K562 (cell line): Measurements from ENCODE around the gene ABR. TPM values are rescaled to one million over a fixed set of nuclear protein-coding genes. Genes with fewer than 3 reads are reported as not detected.

ENCODE experiments used
- ASH1L ChIP-seq: fragments of 450-650 bp; IDR thresholded peaks from 2 replicates; pipeline ENCODE4 v1.6.1; 2018; ENCODE audit warnings: borderline replicate concordance, mild to moderate bottlenecking, low read depth; ENCODE audit not compliant: partially characterized antibody
- CTCF ChIP-seq, 3 experiments: IDR thresholded peaks in 2 of 3; conservative IDR thresholded peaks in 1 of 3; 2 replicates each; pipeline ENCODE4 v1.5.1; 2011 to 2012; ENCODE audit warnings: low read length in 3 of 3, mild to moderate bottlenecking in 3 of 3, control low read depth in 2 of 3, improper control_type of control experiment in 1 of 3, inconsistent platforms in 1 of 3, low read depth in 1 of 3, mixed read lengths in 1 of 3, moderate library complexity in 1 of 3; ENCODE audit not compliant: insufficient read depth in 2 of 3
- GABPA ChIP-seq: fragments of 200-800 bp; sonication (Bioruptor generic); conservative IDR thresholded peaks from 2 replicates; pipeline ENCODE4 v1.6.1; 2016; ENCODE audit warnings: low read depth, missing genetic modification characterization, missing compliant biosample characterization
- HNRNPL ChIP-seq: fragments of 200-400 bp; formaldehyde crosslinking; IDR thresholded peaks from 2 replicates; pipeline ENCODE4 v1.6.1; 2017; ENCODE audit warnings: low read depth, mild to moderate bottlenecking, low read length
- KAT2B ChIP-seq: IDR thresholded peaks from one replicate; pipeline ENCODE4 v1.6.1; 2012; ENCODE audit warnings: low read depth, mild to moderate bottlenecking, control low read depth, inconsistent platforms, low read length, moderate library complexity
- KLF6 ChIP-seq: fragments of 250-450 bp; sonication (Bioruptor Pico); IDR thresholded peaks from 2 replicates; pipeline ENCODE4 v1.4.0; 2020; ENCODE audit warnings: mild to moderate bottlenecking, moderate library complexity, borderline replicate concordance
- MEF2D ChIP-seq: conservative IDR thresholded peaks from 2 replicates; pipeline ENCODE4 v1.6.1; 2016; ENCODE audit warnings: low read depth, missing genetic modification characterization, missing compliant biosample characterization
- NR3C1 ChIP-seq: sonication (generic); formaldehyde crosslinking; IDR thresholded peaks from 2 replicates; pipeline ENCODE4 v1.8.1; 2022; ENCODE audit warnings: missing genetic modification reagents
- RAD21 ChIP-seq, 2 experiments: fragments of 250-450 bp in 1 of 2; fragments of 450-650 bp in 1 of 2; sonication (Bioruptor Pico) in 1 of 2; formaldehyde crosslinking in 1 of 2; IDR thresholded peaks in 1 of 2; conservative IDR thresholded peaks in 1 of 2; 2 replicates each; pipeline versions ENCODE4 v1.4.0 to v1.8.0; 2020 to 2022; ENCODE audit warnings: mild to moderate bottlenecking in 2 of 2, moderate library complexity in 1 of 2
- RBBP5 ChIP-seq: fragments of 200-600 bp; sonication (generic); IDR thresholded peaks from 2 replicates; pipeline ENCODE4 v1.6.1; 2012; ENCODE audit warnings: borderline replicate concordance, mild to moderate bottlenecking, low read length, control low read depth, inconsistent platforms; ENCODE audit not compliant: insufficient read depth, poor library complexity, severe bottlenecking
- RBM25 ChIP-seq: fragments of 200-400 bp; formaldehyde crosslinking; IDR thresholded peaks from 2 replicates; pipeline ENCODE4 v1.6.1; 2018; ENCODE audit warnings: low read length, low read depth, moderate library complexity; ENCODE audit not compliant: severe bottlenecking
- SMC3 ChIP-seq: conservative IDR thresholded peaks from 2 replicates; pipeline ENCODE4 v1.6.1; 2011; ENCODE audit warnings: low read depth, low read length, improper control_type of control experiment; ENCODE audit not compliant: insufficient read depth
- TGIF2 ChIP-seq: sonication (generic); formaldehyde crosslinking; IDR thresholded peaks from 2 replicates; pipeline ENCODE4 v1.8.1; 2022; ENCODE audit warnings: mild to moderate bottlenecking, missing genetic modification reagents, moderate library complexity
- ZC3H8 ChIP-seq: fragments of 450-650 bp; IDR thresholded peaks from 2 replicates; pipeline ENCODE4 v1.6.1; 2017
- ZNF3 ChIP-seq: fragments of 250-450 bp; sonication (Bioruptor Pico); IDR thresholded peaks from 2 replicates; pipeline ENCODE4 v1.5.0; 2021; ENCODE audit warnings: mild to moderate bottlenecking, moderate library complexity
- polyA plus RNA-seq, 8 experiments: library from polyadenylated mRNA; depleted of rRNA in 4 of 8; stranded (reverse) in 5 of 8; unstranded in 3 of 8; fragments of >200 nt; fragmentation: Nextera tagmentation in 2 of 8; fragmentation: Illumina TruSeq in 1 of 8; extraction: Ambion mirVana in 2 of 8; extraction: Trizol in 1 of 8; gene quantifications; 2 replicates each; pipeline versions ENCODE4 v1.2.1 to v1.2.3, GENCODE V29; 2011 to 2014; ENCODE audit warnings: inconsistent platforms in 1 of 8, missing spikeins in 1 of 8
- total RNA-seq, 7 experiments: library from RNA; depleted of rRNA in 6 of 7; stranded (reverse); fragments of >200 nt in 6 of 7; fragmentation: Illumina TruSeq in 2 of 7; extraction: Trizol in 2 of 7; gene quantifications; 2 replicates each; pipeline versions ENCODE4 v1.2.1 to v1.2.3, GENCODE V29; 2011 to 2021; ENCODE audit warnings: low replicate concordance in 1 of 7
- TF ChIP-seq, protein P1 (sequence below), 2 experiments: IDR thresholded peaks; 2 replicates each; pipeline ENCODE4 v1.6.1; 2012; ENCODE audit warnings: improper control_type of control experiment in 2 of 2, low read depth in 2 of 2, low read length in 2 of 2, borderline replicate concordance in 1 of 2
- TF ChIP-seq, protein P2 (sequence below): sonication (generic); formaldehyde crosslinking; IDR thresholded peaks from 2 replicates; pipeline ENCODE4 v1.8.1; 2023; ENCODE audit warnings: mild to moderate bottlenecking, missing genetic modification reagents
- TF ChIP-seq, protein P3 (sequence below), 2 experiments: fragments of 450-650 bp in 1 of 2; sonication (generic) in 1 of 2; formaldehyde crosslinking in 1 of 2; IDR thresholded peaks in 1 of 2; conservative IDR thresholded peaks in 1 of 2; 2 replicates each; pipeline versions ENCODE4 v1.6.1 to v1.8.1; 2016 to 2023; ENCODE audit warnings: mild to moderate bottlenecking in 2 of 2, moderate library complexity in 2 of 2, inconsistent platforms in 1 of 2, missing genetic modification reagents in 1 of 2

Gene ABR
- total and polyA plus RNA-seq, 9 of the 15 experiments (the other 6 are each of a cell fraction or from before 2014, with no cell fraction given) = 0.07 to 1.6 (median 0.37) TPM; not detected in 1

GRCh38 chr17:1058423-1059130 is 121.2 kb downstream of the ABR start (continued):
- TF ChIP-seq, protein P1, sequence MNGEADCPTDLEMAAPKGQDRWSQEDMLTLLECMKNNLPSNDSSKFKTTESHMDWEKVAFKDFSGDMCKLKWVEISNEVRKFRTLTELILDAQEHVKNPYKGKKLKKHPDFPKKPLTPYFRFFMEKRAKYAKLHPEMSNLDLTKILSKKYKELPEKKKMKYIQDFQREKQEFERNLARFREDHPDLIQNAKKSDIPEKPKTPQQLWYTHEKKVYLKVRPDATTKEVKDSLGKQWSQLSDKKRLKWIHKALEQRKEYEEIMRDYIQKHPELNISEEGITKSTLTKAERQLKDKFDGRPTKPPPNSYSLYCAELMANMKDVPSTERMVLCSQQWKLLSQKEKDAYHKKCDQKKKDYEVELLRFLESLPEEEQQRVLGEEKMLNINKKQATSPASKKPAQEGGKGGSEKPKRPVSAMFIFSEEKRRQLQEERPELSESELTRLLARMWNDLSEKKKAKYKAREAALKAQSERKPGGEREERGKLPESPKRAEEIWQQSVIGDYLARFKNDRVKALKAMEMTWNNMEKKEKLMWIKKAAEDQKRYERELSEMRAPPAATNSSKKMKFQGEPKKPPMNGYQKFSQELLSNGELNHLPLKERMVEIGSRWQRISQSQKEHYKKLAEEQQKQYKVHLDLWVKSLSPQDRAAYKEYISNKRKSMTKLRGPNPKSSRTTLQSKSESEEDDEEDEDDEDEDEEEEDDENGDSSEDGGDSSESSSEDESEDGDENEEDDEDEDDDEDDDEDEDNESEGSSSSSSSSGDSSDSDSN (IDR thresholded peaks at IDR 0.05; ENCODE audit: borderline replicate concordance in 1 of 2, low read depth in 2 of 2, low read length in 2 of 2) = no peak
- TF ChIP-seq ZC3H8 (no peak), RBBP5 (no peak), TGIF2 (CRISPR knock-in tag) (no peak), ASH1L (no peak), GABPA (tag) (peak; percentile 31; the same call in 1 of the 2 replicates), ZNF3 (CRISPR knock-in tag) (no peak), MEF2D (tag) (no peak), CTCF (IDR thresholded peaks at IDR 0.05 in 2 of 3, conservative IDR thresholded peaks at IDR 0.05 in 1 of 3; ENCODE audit: insufficient read depth in 2 of 3, low read depth in 1 of 3, low read length in 3 of 3) (peak; percentile 48 to 65 (median 64); a peak in 5 of 6 replicates), NR3C1 (CRISPR knock-in tag) (no peak), RAD21 (CRISPR knock-in tag; conservative IDR thresholded peaks at IDR 0.05 in 1 of 2, IDR thresholded peaks at IDR 0.05 in 1 of 2) (peak in 1 of 2 experiments; percentile 54; a peak in 2 of 4 replicates), SMC3 (0 out of 2 replicates have a peak, but pooled peaks have one; percentile 43), KLF6 (CRISPR knock-in tag) (no peak), HNRNPL (no peak), RBM25 (peak; percentile 55), KAT2B (no peak)
- TF ChIP-seq, protein P2, sequence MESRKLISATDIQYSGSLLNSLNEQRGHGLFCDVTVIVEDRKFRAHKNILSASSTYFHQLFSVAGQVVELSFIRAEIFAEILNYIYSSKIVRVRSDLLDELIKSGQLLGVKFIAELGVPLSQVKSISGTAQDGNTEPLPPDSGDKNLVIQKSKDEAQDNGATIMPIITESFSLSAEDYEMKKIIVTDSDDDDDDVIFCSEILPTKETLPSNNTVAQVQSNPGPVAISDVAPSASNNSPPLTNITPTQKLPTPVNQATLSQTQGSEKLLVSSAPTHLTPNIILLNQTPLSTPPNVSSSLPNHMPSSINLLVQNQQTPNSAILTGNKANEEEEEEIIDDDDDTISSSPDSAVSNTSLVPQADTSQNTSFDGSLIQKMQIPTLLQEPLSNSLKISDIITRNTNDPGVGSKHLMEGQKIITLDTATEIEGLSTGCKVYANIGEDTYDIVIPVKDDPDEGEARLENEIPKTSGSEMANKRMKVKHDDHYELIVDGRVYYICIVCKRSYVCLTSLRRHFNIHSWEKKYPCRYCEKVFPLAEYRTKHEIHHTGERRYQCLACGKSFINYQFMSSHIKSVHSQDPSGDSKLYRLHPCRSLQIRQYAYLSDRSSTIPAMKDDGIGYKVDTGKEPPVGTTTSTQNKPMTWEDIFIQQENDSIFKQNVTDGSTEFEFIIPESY (CRISPR knock-in tag) = no peak
- TF ChIP-seq, protein P3, sequence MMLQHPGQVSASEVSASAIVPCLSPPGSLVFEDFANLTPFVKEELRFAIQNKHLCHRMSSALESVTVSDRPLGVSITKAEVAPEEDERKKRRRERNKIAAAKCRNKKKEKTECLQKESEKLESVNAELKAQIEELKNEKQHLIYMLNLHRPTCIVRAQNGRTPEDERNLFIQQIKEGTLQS (IDR thresholded peaks at IDR 0.05) = no peak
- TF ChIP-seq, protein P3 (CRISPR knock-in tag; conservative IDR thresholded peaks at IDR 0.05) = no peak
